ENCODE data around the gene PTPRN2.

DNA sequence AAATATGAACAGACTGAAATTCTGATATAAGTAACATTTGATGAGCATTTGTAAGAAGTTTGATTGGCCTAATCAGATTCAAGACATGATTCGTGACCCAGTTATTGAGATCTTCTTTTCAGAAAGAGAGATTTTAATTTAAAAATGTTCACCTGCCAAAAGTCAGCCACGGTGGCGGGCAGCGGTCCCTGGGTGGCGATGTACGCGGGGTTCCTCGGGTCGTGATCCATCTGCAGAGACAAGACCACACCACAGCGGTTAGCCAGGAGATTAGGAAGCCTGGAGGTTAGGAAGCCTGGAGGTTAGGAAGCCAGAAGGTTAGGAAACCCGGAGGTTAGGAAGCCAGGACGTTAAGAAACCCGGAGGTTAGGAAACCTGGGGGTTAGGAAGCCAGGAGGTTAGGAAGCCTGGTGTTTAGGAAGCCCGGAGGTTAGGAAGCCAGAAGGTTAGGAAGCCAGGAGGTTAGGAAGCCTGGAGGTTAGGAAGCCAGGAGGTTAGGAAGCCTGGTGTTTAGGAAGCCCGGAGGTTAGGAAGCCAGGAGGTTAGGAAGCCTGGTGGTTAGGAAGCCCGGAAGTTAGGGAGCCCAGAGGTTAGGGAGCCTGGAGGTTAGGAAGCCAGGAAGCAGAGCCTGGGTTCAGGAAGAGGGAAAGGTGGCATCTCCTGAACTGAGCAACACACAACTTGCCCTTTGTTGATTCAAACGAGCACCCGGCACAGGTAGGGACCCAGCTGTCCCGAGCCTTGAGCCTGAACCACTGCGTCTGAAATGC lies 992.4 kb downstream of the PTPRN2 start:
- TF ChIP-seq, protein P1, sequence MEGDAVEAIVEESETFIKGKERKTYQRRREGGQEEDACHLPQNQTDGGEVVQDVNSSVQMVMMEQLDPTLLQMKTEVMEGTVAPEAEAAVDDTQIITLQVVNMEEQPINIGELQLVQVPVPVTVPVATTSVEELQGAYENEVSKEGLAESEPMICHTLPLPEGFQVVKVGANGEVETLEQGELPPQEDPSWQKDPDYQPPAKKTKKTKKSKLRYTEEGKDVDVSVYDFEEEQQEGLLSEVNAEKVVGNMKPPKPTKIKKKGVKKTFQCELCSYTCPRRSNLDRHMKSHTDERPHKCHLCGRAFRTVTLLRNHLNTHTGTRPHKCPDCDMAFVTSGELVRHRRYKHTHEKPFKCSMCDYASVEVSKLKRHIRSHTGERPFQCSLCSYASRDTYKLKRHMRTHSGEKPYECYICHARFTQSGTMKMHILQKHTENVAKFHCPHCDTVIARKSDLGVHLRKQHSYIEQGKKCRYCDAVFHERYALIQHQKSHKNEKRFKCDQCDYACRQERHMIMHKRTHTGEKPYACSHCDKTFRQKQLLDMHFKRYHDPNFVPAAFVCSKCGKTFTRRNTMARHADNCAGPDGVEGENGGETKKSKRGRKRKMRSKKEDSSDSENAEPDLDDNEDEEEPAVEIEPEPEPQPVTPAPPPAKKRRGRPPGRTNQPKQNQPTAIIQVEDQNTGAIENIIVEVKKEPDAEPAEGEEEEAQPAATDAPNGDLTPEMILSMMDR (IDR thresholded peaks at IDR 0.05 in 2 of 3, conservative IDR thresholded peaks at IDR 0.05 in 1 of 3; ENCODE audit: borderline replicate concordance in 1 of 3, insufficient read depth in 1 of 3, low read depth in 2 of 3, low read length in 2 of 3), result no peak
- TF ChIP-seq POLR2A (IDR thresholded peaks at IDR 0.05; ENCODE audit: borderline replicate concordance, extremely low read depth, insufficient read depth, insufficient read length) (no peak), POLR2AphosphoS5 (IDR thresholded peaks at IDR 0.05; ENCODE audit: low read depth, low read length) (no peak), EZH2phosphoT487 (IDR thresholded peaks at IDR 0.05; ENCODE audit: borderline replicate concordance) (no peak), ZNF274 (IDR thresholded peaks at IDR 0.05; ENCODE audit: low read depth, low read length) (no peak), EZH2 (IDR thresholded peaks at IDR 0.05) (no peak), CEBPB (IDR thresholded peaks at IDR 0.05; ENCODE audit: low read depth) (no peak), FOSL1 (IDR thresholded peaks at IDR 0.05; ENCODE audit: low read depth) (no peak)
- TF ChIP-seq, protein P2, sequence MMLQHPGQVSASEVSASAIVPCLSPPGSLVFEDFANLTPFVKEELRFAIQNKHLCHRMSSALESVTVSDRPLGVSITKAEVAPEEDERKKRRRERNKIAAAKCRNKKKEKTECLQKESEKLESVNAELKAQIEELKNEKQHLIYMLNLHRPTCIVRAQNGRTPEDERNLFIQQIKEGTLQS (IDR thresholded peaks at IDR 0.05), result no peak
